HG03097 (cell line): ENCODE results near the gene MAN2B2.
"Not testable (repeated sequence)": the region's sequence is repeated elsewhere in the genome, so short reads cannot be mapped to it uniquely, and the experiment has no call there.

Source experiments
- ATAC-seq: cut with Tn5 transposase; IDR thresholded peaks from one replicate; pipeline ENCODE4 v1.9.1; 2021; ENCODE audit not compliant: unreplicated experiment, low FRiP score

The MAN2B2 gene

GRCh38 chr4:6613676-6614651 lies 39.0 kb downstream of the MAN2B2 start:
- no peak for ATAC-seq

GRCh38 chr4:6614701-6615230 lies 39.8 kb downstream of the MAN2B2 start:
- no peak for ATAC-seq

- no peak for ATAC-seq
These were observed 41.4 kb downstream of the MAN2B2 start for GRCh38 chr4:6616087-6616995.

GRCh38 chr4:6617246-6617645 lies 42.3 kb downstream of the MAN2B2 start:
- ATAC-seq, result no peak

GRCh38 chr4:6618386-6619115 lies 43.6 kb downstream of the MAN2B2 start:
- ATAC-seq, result no peak

- no peak for ATAC-seq
These were observed 44.1 kb downstream of the MAN2B2 start for GRCh38 chr4:6619116-6619465.

- ATAC-seq, result no peak
These were observed 44.7 kb downstream of the MAN2B2 start for GRCh38 chr4:6619466-6620255.

GRCh38 chr4:6620296-6620695 lies 45.3 kb downstream of the MAN2B2 start:
- ATAC-seq, result no peak

- no peak for ATAC-seq
These were observed 46.0 kb downstream of the MAN2B2 start for GRCh38 chr4:6620891-6621555.

- ATAC-seq, result no peak
These were observed 46.6 kb downstream of the MAN2B2 start for GRCh38 chr4:6621556-6621927.

GRCh38 chr4:6622744-6623143 lies 47.8 kb downstream of the MAN2B2 start:
- ATAC-seq, result no peak

- ATAC-seq, result no peak
These were observed 50.3 kb downstream of the MAN2B2 start for GRCh38 chr4:6625256-6625655.

GRCh38 chr4:6626066-6626465 lies 51.1 kb downstream of the MAN2B2 start:
- ATAC-seq, result no peak

GRCh38 chr4:6627832-6628231 lies 52.8 kb downstream of the MAN2B2 start:
- ATAC-seq, result no peak

GRCh38 chr4:6628484-6628883 lies 53.5 kb downstream of the MAN2B2 start:
- not testable (repeated sequence) for ATAC-seq

- no peak for ATAC-seq
These were observed 57.1 kb downstream of the MAN2B2 start for GRCh38 chr4:6632125-6632524.

- no peak for ATAC-seq
These were observed 58.3 kb downstream of the MAN2B2 start for GRCh38 chr4:6633091-6633906.

- no peak for ATAC-seq
These were observed 59.8 kb downstream of the MAN2B2 start for GRCh38 chr4:6634746-6635145.
